ENCODE measurements around the gene ARMCX1.
"Not testable (repeated sequence)": the region's sequence is repeated elsewhere in the genome, so short reads cannot be mapped to it uniquely, and the experiment has no call there.

- TF ChIP-seq EZH2phosphoT487 (IDR thresholded peaks at IDR 0.05; ENCODE audit: insufficient read depth, low read depth); EZH2 (IDR thresholded peaks at IDR 0.05; ENCODE audit: insufficient read depth, poor library complexity, severe bottlenecking): not testable (repeated sequence)
These were observed 47.4 kb upstream of the ARMCX1 start for GRCh38 chrX:101502929-101503328.

Data from GM23248 (cell line).